SW 1271 (cell line): ENCODE data around the gene SYT9.
"Not testable (repeated sequence)": the region's sequence is repeated elsewhere in the genome, so short reads cannot be mapped to it uniquely, and the experiment has no call there.

ENCODE experiments used
- DNase-seq, 2 experiments: peaks; one replicate each; lab custom pipeline; 2025; lab: John Stamatoyannopoulos, UW

The SYT9 gene

DNA sequence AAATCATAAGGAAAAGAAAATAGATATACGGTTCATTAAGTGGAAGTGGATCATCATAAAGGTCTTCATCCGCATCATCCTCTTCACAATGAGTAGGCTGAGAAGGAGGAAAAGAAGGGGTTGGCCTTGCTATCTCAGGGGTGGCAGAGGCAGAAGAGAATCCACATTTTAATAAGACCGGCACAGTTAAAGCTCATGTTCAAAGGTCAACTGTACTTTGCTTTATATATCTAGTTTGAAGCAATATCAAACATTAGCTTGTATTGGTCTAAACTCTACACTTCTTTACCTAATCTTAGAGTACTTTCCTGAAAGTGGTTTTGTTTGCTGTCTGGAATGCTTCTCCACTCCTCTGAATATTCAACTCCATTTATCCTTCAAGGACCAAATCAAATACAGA lies 256.4 kb downstream of the SYT9 start:
- DNase-seq: no peak

DNA sequence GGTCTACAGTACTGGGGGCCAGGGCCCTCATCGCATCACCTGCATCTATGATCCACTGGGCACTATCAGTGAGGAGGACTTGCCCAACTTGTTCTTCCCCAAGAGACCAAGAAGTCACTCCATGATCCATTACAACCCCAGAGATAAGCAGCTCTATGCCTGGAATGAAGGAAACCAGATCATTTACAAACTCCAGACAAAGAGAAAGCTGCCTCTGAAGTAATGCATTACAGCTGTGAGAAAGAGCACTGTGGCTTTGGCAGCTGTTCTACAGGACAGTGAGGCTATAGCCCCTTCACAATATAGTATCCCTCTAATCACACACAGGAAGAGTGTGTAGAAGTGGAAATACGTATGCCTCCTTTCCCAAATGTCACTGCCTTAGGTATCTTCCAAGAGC lies 258.3 kb downstream of the SYT9 start:
- no peak for DNase-seq

DNA sequence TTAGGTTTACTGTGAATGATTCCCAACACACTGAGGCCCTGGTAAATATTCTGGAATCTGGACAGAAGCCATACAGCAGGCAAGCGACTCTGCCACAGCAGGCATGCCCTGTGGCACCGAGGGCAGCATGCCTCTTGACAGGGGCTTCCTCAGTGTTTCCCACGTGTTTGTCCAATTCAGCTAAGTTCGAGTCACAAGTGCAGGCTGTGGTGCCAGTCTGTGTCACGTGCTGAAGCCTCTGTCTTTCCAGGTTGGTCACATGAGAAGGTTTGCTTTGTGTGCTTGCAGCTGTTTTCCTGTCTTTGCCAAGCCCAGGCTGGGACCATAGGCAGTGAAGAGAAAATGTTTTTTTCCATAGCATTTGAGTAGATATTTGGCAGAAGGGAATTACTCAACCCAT lies 259.7 kb downstream of the SYT9 start:
- no peak for DNase-seq

DNA sequence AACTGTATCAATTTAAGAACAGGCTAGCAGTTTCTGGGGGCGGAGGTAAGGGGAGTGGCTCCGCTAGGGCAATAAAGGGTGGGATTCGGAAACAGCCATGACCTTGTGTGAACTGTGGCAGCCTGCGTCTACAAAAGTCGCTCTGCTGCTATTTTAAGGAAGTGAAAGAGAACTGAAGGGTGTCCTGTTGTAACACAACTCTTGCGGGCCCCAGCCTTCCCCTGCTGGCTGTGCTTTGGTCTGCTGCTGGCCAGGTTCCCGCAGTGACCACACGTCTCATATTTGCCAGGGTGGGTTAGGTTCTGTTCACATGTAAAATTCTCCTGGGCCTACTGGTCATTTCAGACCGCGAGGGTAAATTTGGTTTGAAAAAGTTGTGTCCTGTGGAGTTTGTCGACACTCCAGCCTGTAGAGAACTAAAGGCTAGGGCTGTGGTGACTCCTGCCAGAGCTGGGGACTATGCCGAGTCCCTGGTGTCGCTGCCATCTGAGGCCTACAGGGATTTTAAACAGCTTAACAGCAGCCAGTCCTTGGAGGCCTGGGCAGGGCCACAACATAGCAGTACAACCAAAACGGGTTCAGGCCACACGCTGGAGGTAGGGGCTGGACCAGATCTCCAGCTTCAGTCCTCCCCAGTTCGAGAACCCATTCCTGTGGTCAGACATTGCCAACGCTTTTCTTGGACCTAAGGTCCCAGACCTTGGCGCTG lies 261.0 kb downstream of the SYT9 start:
- no peak for DNase-seq

DNA sequence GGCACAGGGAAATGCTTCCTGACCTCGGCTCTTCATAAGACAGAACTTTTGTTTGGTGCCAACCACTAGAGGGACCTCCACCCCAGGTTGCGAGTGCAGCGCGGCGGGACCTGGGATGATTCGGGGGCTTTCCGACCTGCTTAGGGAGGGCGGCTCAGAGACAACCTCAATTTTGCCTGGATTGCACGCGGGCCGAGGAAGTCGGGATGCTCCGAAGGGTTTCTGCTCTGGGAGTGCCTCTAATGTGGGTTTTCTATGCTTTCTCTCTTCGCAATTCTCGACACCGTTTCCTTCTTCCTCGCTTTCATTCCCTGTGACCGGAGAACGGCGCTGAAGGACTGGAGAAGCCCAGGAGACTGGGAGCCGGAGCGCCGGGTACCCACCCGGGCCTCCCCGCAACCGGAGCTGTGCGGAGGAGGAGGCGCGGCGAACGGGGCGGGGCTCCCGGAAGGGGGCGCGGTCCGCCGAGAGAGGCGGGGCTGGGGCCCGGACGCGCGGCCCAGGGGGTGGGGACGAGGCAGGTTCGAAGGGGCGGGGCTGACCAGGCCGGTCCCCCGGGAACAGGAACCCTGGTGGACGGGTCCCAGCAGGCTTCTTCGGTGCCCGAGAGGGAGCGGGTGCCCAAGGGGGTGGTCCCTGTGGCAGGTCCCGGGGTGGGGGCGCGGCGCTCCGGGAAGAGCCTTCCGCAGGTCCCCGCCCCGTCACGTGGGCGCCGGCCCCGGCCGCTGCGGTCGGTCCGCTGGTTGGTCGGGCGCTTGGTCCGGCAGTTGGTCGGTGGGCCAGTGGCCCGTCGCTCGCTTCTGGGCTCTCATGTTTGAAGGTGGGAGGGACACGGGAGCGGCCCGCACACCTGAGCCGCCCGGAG lies 261.8 kb downstream of the SYT9 start, which contains the start of gene PPFIBP2:
Gene PPFIBP2, plus strand, starts transcription at position 766 of the 865 bp plus-strand sequence. CDS start 35,477 bp downstream, outside the sequence.
- peak; percentile 20 to 58 for DNase-seq

DNA sequence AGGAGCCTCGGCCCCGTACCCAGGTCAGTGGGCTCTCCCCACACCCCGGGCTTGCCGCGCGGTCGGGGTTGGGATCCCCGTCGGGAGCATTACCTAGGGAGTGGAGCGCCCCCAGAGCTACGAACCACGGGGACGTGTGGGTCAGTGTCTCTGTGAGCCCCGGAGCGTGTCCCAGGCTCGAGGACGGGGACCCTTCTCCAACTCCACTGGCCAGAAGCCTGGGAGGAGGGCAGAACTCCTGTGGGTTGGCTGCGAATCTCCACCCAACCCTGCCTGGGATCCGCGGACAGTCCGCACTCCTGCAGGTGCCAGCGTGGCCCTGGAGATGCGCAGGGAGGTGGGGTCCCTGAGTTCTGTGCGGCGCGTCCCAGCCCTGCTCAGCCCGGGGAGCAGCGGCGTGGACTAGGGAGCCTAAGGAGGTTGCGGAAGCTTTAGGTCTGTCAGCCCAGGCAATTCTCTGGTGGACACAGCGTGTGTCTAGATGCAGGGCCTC lies 262.4 kb downstream of the SYT9 start:
- peak in 1 of 2 experiments; percentile 33 for DNase-seq

DNA sequence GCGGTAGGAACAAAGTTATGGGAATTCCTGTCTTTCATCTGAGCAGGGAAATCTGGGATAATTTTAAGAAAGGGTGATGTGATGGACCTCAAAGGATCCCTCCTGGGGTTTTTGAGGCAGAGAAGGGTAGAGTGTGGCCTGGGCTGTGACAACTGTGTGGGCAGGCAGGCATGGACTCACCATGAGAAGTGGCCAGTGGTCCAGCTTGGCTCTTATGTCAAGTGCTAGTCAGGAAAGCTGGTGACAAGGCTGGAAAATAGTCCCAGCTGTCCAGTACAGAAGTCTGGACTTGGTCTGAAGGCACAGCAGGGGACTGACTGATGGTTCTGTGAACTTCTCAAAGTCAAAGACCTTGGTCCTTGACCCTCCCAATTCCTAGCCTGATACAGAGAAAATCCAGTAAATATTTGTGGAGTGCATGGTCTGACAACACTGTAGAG lies 263.8 kb downstream of the SYT9 start:
- no peak for DNase-seq

DNA sequence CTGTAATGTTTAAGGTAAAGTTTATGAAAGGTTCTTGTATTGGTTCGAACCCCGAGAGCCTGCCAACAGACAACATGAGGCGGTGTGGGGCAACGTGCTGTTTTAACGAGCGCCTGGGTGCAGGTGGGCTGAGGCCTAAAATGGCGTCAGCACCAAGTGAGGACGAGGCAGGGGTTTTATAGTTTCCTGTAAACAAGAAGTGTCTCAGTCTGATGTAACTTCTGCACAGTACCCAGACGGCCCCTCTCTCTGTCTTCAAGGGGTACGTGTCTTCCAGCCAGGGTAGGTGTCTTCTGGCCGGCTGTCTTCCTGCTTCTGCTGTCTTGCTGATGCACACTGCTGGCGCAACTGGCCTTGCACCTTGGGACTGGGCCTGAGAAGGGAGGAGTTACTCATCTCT lies 264.8 kb downstream of the SYT9 start:
- no peak for DNase-seq

DNA sequence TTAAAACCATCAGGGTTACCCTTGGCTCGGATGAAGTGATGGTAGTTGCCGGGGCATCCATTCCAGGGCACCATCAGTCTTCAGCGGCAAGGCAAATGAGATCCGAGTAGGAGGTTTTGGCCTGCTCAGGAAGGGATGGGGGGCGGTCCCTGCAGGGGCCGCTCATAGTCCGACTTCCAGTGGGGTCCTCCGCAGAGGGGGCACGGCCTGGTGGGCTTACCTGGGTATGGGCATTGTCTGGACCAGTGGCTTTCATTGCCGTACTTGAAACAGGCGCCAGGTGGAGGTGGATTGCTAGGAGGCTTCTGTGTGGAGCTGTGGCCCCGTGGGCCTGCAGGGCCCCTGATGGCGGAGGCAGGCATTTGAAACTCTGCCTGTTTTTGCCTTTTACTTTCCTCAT lies 266.0 kb downstream of the SYT9 start:
- not testable (repeated sequence) for DNase-seq
